Tongue (tissue), 2 donors: ENCODE measurements around the gene ANKRD65. TPM values are rescaled to one million over a fixed set of nuclear protein-coding genes. Genes with fewer than 3 reads are reported as not detected.
"Not testable (repeated sequence)": the region's sequence is repeated elsewhere in the genome, so short reads cannot be mapped to it uniquely, and the experiment has no call there.

Experiments
- DNase-seq: peaks from one replicate; pipeline ENCODE4 v3.0.0-alpha.2; 2015
- total RNA-seq: library from RNA; depleted of rRNA; stranded (reverse); fragments of >200 nt; gene quantifications from one replicate; pipeline ENCODE4 v1.2.3, GENCODE V29; 2014

Gene ANKRD65
- total RNA-seq, 1 donor from 2014 or later: 13.4 TPM

DNA sequence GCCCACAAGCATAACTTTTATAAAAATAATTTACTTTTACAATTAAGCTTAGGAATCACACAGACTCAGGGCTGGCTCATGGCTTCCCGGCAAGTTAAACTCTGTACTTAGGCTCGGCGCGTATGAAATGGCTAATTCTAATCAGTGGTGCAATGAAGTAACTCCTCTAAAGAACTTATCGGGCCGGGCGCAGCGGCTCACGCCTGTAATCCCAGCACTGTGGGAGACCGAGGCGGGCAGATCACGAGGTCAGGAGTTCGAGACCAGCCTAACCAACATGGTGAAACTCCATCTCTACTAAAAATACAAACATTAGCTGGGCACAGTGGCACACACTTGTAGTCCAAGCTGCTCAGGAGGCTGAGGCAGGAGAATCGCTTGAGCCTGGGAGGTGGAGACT lies 51.0 kb downstream of the ANKRD65 start:
- not testable (repeated sequence) for DNase-seq

Other genes with a start within 250 kb of the ANKRD65 start
- 0.41 TPM for gene TTLL10, start 247.4 kb downstream of the ANKRD65 start, total RNA-seq
- gene TNFRSF18, start 214.7 kb downstream of the ANKRD65 start, total RNA-seq: 3.0 TPM
- 2.9 TPM for gene TNFRSF4, start 207.1 kb downstream of the ANKRD65 start, total RNA-seq
- gene SDF4, start 189.3 kb downstream of the ANKRD65 start, total RNA-seq: 69.1 TPM
- gene B3GALT6, start 189.0 kb downstream of the ANKRD65 start, total RNA-seq: 16.5 TPM
- 6.3 TPM for gene C1QTNF12, start 174.6 kb downstream of the ANKRD65 start, total RNA-seq
- 34.6 TPM for gene UBE2J2, start 147.4 kb downstream of the ANKRD65 start, total RNA-seq
- gene SCNN1D, start 140.8 kb downstream of the ANKRD65 start, total RNA-seq: 4.8 TPM
- 73.3 TPM for gene ACAP3, start 113.3 kb downstream of the ANKRD65 start, total RNA-seq
- 15.1 TPM for gene PUSL1, start 112.7 kb downstream of the ANKRD65 start, total RNA-seq
- 61.5 TPM for gene INTS11, start 96.6 kb downstream of the ANKRD65 start, total RNA-seq
- 17.5 TPM for gene CPTP, start 96.5 kb downstream of the ANKRD65 start, total RNA-seq
- 1.9 TPM for gene TAS1R3, start 90.0 kb downstream of the ANKRD65 start, total RNA-seq
- 82.8 TPM for gene DVL1, start 71.9 kb downstream of the ANKRD65 start, total RNA-seq
- gene MXRA8, start 62.7 kb downstream of the ANKRD65 start, total RNA-seq: 95.3 TPM
- gene AURKAIP1, start 46.1 kb downstream of the ANKRD65 start, total RNA-seq: 75.3 TPM
- gene CCNL2, start 21.9 kb downstream of the ANKRD65 start, total RNA-seq: 174 TPM
- gene MRPL20, start 14.0 kb downstream of the ANKRD65 start, total RNA-seq: 101 TPM
- gene VWA1, start 14.4 kb upstream of the ANKRD65 start, total RNA-seq: 39.3 TPM
- gene ATAD3C, start 28.4 kb upstream of the ANKRD65 start, total RNA-seq: 1.3 TPM
- 10.5 TPM for gene ATAD3B, start 50.5 kb upstream of the ANKRD65 start, total RNA-seq
- gene ATAD3A, start 90.9 kb upstream of the ANKRD65 start, total RNA-seq: 21.3 TPM
- gene TMEM240, start 119.3 kb upstream of the ANKRD65 start, total RNA-seq: 2.4 TPM
- gene SSU72, start 153.6 kb upstream of the ANKRD65 start, total RNA-seq: 55.7 TPM
- 1.0 TPM for gene FNDC10, start 178.9 kb upstream of the ANKRD65 start, total RNA-seq
- gene MIB2, start 194.2 kb upstream of the ANKRD65 start, total RNA-seq: 79.5 TPM
- gene MMP23B, start 210.9 kb upstream of the ANKRD65 start, total RNA-seq: 18.1 TPM
- 12.2 TPM for gene CDK11B, start 237.7 kb upstream of the ANKRD65 start, total RNA-seq